Measurements from ENCODE around the gene COLQ. TPM values are rescaled to one million over a fixed set of nuclear protein-coding genes. Genes with fewer than 3 reads are reported as not detected.

COLQ gene
- total RNA-seq, 1 donor from 2014 or later: 0.13 TPM

DNA sequence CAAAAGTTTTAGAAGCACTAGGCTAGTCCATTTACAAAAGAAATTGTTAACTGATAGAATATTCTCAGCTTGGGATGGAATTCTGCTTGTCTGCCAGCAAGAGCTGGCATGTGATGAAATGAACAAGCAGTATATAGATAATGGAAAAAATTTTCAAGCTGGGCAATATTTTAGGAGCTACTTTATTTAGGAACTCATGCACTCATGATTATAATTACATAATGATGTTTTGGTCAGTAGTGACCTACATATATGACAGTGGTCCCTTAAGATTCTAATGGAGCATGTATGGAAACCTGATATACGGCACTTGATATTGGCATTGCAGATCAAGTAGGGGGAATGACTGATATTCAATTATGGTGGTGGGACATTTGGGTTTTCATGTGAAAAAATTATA lies 88.0 kb downstream of the COLQ start:
- TF ChIP-seq, protein P1, sequence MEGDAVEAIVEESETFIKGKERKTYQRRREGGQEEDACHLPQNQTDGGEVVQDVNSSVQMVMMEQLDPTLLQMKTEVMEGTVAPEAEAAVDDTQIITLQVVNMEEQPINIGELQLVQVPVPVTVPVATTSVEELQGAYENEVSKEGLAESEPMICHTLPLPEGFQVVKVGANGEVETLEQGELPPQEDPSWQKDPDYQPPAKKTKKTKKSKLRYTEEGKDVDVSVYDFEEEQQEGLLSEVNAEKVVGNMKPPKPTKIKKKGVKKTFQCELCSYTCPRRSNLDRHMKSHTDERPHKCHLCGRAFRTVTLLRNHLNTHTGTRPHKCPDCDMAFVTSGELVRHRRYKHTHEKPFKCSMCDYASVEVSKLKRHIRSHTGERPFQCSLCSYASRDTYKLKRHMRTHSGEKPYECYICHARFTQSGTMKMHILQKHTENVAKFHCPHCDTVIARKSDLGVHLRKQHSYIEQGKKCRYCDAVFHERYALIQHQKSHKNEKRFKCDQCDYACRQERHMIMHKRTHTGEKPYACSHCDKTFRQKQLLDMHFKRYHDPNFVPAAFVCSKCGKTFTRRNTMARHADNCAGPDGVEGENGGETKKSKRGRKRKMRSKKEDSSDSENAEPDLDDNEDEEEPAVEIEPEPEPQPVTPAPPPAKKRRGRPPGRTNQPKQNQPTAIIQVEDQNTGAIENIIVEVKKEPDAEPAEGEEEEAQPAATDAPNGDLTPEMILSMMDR (IDR thresholded peaks at IDR 0.05; ENCODE audit: insufficient read depth, low read length, poor library complexity, severe bottlenecking): no peak
- Histone ChIP-seq H3K36me3 (ENCODE audit: control insufficient read depth, insufficient read depth, low read length) (no peaks in the 10 kb centered on the region), H3K27me3 (ENCODE audit: control insufficient read depth, insufficient read depth, low read length) (no peaks in the 10 kb centered on the region), H3K4me3 (ENCODE audit: low read depth, low read length) (no peak overlapping the region)
- no peak for DNase-seq (ENCODE audit: low read depth)

DNA sequence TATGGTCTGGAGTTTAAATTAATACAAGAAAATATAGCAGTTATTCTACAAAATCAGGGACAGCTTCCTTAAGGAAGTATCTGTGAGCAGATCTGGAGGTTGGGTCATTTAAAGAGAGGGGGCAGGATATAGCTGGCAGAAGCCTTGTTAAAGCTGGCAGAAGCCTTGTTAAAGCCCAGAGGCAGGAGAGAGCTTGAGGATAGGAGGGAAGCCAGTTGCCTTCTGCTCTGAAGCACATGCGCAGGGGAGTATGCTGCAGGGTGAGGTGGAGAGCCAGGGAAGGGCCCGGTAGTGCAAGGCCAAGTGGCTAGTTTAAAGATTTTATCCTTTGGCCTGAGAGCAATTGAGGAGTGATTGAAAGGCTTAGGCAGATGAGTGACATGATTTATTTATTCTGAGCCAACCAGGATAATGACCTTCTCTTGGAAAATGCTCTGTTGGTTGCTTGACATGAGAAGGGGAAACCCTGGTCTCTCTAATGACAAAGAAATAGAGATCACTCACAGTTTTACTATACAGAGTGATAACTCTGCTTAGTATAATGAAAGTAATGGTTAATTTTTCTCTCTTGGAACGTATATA lies 90.2 kb downstream of the COLQ start:
- TF ChIP-seq, protein P1 (IDR thresholded peaks at IDR 0.05; ENCODE audit: insufficient read depth, low read length, poor library complexity, severe bottlenecking): no peak
- H3K36me3 ChIP-seq (ENCODE audit: control insufficient read depth, insufficient read depth, low read length): no peaks in the 10 kb centered on the region
- DNase-seq (ENCODE audit: low read depth): no peak
- H3K27me3 ChIP-seq (ENCODE audit: control insufficient read depth, insufficient read depth, low read length): no peaks in the 10 kb centered on the region
- no peak overlapping the region for H3K4me3 ChIP-seq (ENCODE audit: low read depth, low read length)

DNA sequence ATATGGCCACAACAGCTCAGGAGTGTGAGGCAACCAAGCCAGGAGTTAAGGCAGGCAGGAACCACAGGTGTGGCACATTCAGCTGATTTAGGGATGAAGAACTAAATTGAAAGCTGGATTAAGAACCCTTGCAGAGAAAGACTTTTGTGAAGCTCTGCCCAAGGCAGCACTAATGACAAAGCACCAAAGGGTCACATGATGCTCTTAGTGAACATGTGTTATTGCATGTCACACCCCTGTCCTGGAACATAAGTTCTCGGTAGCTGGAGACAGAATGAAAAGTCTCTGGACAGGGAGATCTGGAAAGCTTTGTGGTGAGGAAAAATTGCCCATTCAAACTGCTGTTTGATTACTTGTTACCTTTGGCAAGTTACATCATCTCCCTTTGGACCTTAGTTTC lies 90.9 kb downstream of the COLQ start:
- Histone ChIP-seq H3K27me3 (ENCODE audit: control insufficient read depth, insufficient read depth, low read length) (no peaks in the 10 kb centered on the region), H3K36me3 (ENCODE audit: control insufficient read depth, insufficient read depth, low read length) (no peaks in the 10 kb centered on the region), H3K4me3 (ENCODE audit: low read depth, low read length) (no peak overlapping the region)
- no peak for DNase-seq (ENCODE audit: low read depth)
- TF ChIP-seq, protein P1 (IDR thresholded peaks at IDR 0.05; ENCODE audit: insufficient read depth, low read length, poor library complexity, severe bottlenecking): no peak

DNA sequence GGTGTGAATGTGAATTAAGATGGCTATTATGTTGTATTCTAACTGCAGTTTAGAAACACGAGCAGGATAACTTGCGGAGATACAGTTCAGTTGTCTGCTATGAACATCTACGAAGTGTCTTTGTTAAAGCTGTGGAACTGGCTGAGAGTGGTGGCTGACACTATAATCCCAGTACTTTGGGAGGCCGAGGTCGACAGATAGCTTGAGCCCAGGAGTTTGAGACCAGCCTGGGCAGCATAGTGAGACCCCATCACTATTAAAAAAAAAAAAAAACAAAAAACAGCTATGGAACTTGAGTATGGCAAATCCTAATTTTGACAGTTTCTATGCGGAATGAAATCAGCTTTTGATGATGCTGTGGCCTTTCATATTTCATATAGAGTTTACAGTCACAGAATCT lies 92.4 kb downstream of the COLQ start:
- TF ChIP-seq, protein P1 (IDR thresholded peaks at IDR 0.05; ENCODE audit: insufficient read depth, low read length, poor library complexity, severe bottlenecking): no peak
- Histone ChIP-seq H3K27me3 (ENCODE audit: control insufficient read depth, insufficient read depth, low read length) (no peaks in the 10 kb centered on the region), H3K4me3 (ENCODE audit: low read depth, low read length) (peak overlapping the region; percentile 84), H3K36me3 (ENCODE audit: control insufficient read depth, insufficient read depth, low read length) (no peaks in the 10 kb centered on the region)
- DNase-seq (ENCODE audit: low read depth): no peak

DNA sequence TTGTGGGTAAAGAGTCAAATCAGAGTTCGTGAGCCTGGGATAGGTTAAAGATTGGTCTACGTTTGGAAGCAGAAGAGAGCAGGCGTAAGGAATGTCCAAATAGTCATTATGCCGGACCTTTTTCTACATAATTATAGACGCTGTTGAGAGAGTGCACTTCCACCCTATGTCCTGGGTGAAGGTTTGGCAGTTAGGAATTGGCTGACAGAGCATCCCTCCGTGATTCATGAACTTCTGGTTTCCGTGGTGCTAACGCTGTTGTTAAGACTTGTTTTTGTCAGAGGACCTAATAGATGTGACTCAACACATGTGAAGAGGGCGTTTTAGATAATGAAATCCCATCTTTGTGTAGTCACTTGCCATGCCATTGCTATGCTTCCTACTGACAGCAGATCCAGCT lies 93.0 kb downstream of the COLQ start:
- H3K27me3 ChIP-seq (ENCODE audit: control insufficient read depth, insufficient read depth, low read length): no peaks in the 10 kb centered on the region
- TF ChIP-seq, protein P1 (IDR thresholded peaks at IDR 0.05; ENCODE audit: insufficient read depth, low read length, poor library complexity, severe bottlenecking): no peak
- no peaks in the 10 kb centered on the region for H3K36me3 ChIP-seq (ENCODE audit: control insufficient read depth, insufficient read depth, low read length)
- peak; percentile 14 for DNase-seq (ENCODE audit: low read depth)
- peak overlapping the region; percentile 84 for H3K4me3 ChIP-seq (ENCODE audit: low read depth, low read length)

DNA sequence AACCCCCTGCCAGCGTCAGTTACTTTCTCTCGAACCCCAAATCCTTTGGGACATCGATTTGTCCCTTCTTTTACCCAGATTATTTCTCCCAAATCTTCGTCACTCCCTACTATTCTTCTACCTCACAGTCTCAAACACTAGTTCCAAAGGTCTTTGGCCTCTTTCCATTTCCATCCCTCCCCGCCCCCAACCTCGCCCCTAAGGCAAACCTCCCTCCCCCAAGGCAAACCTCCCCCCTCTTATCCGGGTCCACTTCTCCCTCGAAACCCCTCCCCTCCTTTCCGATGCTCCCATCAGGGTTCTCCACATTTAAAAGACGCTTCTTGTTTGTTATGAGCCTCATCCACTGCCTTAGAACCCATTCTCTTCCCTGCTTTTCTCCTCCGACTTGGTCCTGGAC lies 93.5 kb downstream of the COLQ start:
- DNase-seq (ENCODE audit: low read depth): no peak
- Histone ChIP-seq H3K36me3 (ENCODE audit: control insufficient read depth, insufficient read depth, low read length) (no peaks in the 10 kb centered on the region), H3K4me3 (ENCODE audit: low read depth, low read length) (peak overlapping the region; percentile 84), H3K27me3 (ENCODE audit: control insufficient read depth, insufficient read depth, low read length) (no peaks in the 10 kb centered on the region)
- TF ChIP-seq, protein P1 (IDR thresholded peaks at IDR 0.05; ENCODE audit: insufficient read depth, low read length, poor library complexity, severe bottlenecking): no peak

All from kidney epithelial cell (primary cell).